ENCODE results near the gene OR10X1.

Gene OR10X1

DNA sequence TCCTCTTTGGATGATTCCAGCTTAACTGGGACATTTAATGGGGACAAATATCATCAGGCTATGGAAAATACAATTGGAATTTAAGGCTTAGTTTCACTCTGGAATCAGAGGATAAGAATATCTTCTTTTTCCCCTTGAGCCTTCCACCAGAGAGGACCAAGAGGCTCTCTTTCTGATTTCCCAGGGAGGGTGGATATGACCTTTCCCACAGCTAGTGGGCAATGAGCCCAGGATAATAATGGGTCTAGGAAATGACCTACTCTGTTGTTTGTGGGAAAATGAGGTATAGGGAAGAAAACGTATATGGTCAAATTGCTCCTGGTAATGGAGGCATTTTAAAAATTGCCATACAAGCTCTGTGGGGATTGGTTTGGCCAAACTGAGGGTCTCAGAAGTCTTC, 27.4 kb downstream of the OR10X1 start:
- peaks cover 4% of the 10 kb centered on the region for H3K9me3 ChIP-seq (ENCODE audit: insufficient read depth, low read length, severe bottlenecking)
- DNase-seq (no peak), ATAC-seq (ENCODE audit: insufficient read depth, low read depth) (no peak)
- no peaks in the 10 kb centered on the region for H3K79me2 ChIP-seq (ENCODE audit: insufficient read depth, low read length)
- no peaks in the 10 kb centered on the region for H3K4me1 ChIP-seq (ENCODE audit: insufficient read depth, low read length)
- no peaks in the 10 kb centered on the region for H4K20me1 ChIP-seq (ENCODE audit: insufficient read depth, low read length)
- no peaks in the 10 kb centered on the region for H3K36me3 ChIP-seq (ENCODE audit: insufficient read depth, low read length)
- TF ChIP-seq CTCF (IDR thresholded peaks at IDR 0.05; ENCODE audit: borderline replicate concordance, extremely low read depth, low read length, poor library complexity, severe bottlenecking) (no peak), EZH2 (IDR thresholded peaks at IDR 0.05; ENCODE audit: borderline replicate concordance, low read depth, low read length, severe bottlenecking) (no peak)
- H3K27me3 ChIP-seq (ENCODE audit: insufficient read depth, low read length, poor library complexity) = peaks cover 9% of the 10 kb centered on the region
- no peak overlapping the region for H3K27ac ChIP-seq (ENCODE audit: low read length)
- H3K4me3 ChIP-seq (ENCODE audit: low read depth in 1 of 2, low read length in 2 of 2) = no peak overlapping the region
- H2AFZ ChIP-seq (ENCODE audit: low read depth, low read length) = no peak overlapping the region
- H3K4me2 ChIP-seq (ENCODE audit: insufficient read depth, low read length) = no peak overlapping the region
- H3K9ac ChIP-seq (ENCODE audit: low read depth, low read length) = no peak overlapping the region

DNA sequence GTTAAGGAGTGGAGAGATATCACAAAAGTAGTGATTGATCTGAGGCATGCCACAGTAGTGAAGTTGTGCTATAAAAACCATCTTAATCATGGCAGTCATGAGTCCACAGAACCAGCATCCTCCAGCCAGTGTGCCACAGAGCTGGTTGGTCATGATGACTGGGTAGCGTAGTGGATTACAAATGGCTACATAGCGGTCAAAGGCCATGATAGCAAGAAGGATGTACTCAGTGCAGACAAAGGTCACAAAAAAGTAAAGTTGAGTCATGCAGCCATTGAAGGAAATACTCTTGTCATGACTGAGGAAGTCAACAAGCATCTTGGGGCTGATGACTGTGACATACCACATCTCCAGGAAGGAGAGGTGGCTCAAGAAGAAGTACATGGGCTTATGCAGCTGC, 32.2 kb downstream of the OR10X1 start:
- Histone ChIP-seq H3K4me2 (ENCODE audit: insufficient read depth, low read length) (no peak overlapping the region), H2AFZ (ENCODE audit: low read depth, low read length) (no peak overlapping the region), H3K4me1 (ENCODE audit: insufficient read depth, low read length) (no peaks in the 10 kb centered on the region), H3K27me3 (ENCODE audit: insufficient read depth, low read length, poor library complexity) (peaks cover 4% of the 10 kb centered on the region), H3K36me3 (ENCODE audit: insufficient read depth, low read length) (no peaks in the 10 kb centered on the region), H3K27ac (ENCODE audit: low read length) (no peak overlapping the region), H3K79me2 (ENCODE audit: insufficient read depth, low read length) (no peaks in the 10 kb centered on the region), H3K9ac (ENCODE audit: low read depth, low read length) (no peak overlapping the region), H4K20me1 (ENCODE audit: insufficient read depth, low read length) (no peaks in the 10 kb centered on the region), H3K9me3 (ENCODE audit: insufficient read depth, low read length, severe bottlenecking) (peaks cover 4% of the 10 kb centered on the region), H3K4me3 (ENCODE audit: low read depth in 1 of 2, low read length in 2 of 2) (no peak overlapping the region)
- ATAC-seq (ENCODE audit: insufficient read depth, low read depth) (no peak), DNase-seq (no peak)
- no peak for TF ChIP-seq CTCF (IDR thresholded peaks at IDR 0.05; ENCODE audit: borderline replicate concordance, extremely low read depth, low read length, poor library complexity, severe bottlenecking)
- no peak for TF ChIP-seq EZH2 (IDR thresholded peaks at IDR 0.05; ENCODE audit: borderline replicate concordance, low read depth, low read length, severe bottlenecking)

DNA sequence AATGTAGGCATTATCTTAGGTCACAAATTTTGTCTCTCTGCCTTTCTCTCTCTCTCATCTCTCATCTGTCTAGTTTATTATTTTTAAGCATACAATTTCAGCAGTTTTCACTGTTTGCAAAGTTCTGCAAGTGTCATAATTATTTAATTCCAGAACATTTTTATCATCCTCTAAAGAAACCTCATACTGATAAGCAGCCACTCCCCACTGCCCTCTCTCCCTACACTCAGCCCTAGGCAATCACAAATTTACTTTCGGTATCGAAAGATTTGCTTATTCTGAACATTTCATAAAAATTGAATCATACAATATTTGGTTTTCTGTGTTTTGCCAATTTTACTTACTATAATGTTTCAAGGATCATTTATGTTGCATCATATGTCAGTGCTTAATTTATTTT, 42.1 kb downstream of the OR10X1 start:
- no peak overlapping the region for H2AFZ ChIP-seq (ENCODE audit: low read depth, low read length)
- no peaks in the 10 kb centered on the region for H3K4me1 ChIP-seq (ENCODE audit: insufficient read depth, low read length)
- no peak overlapping the region for H3K27ac ChIP-seq (ENCODE audit: low read length)
- H3K4me2 ChIP-seq (ENCODE audit: insufficient read depth, low read length) = no peak overlapping the region
- no peak for TF ChIP-seq CTCF (IDR thresholded peaks at IDR 0.05; ENCODE audit: borderline replicate concordance, extremely low read depth, low read length, poor library complexity, severe bottlenecking)
- no peak for TF ChIP-seq EZH2 (IDR thresholded peaks at IDR 0.05; ENCODE audit: borderline replicate concordance, low read depth, low read length, severe bottlenecking)
- H3K27me3 ChIP-seq (ENCODE audit: insufficient read depth, low read length, poor library complexity) = peaks cover 6% of the 10 kb centered on the region
- no peaks in the 10 kb centered on the region for H4K20me1 ChIP-seq (ENCODE audit: insufficient read depth, low read length)
- DNase-seq = no peak
- ATAC-seq (ENCODE audit: insufficient read depth, low read depth) = no peak
- H3K9me3 ChIP-seq (ENCODE audit: insufficient read depth, low read length, severe bottlenecking) = no peaks in the 10 kb centered on the region
- no peaks in the 10 kb centered on the region for H3K36me3 ChIP-seq (ENCODE audit: insufficient read depth, low read length)
- no peak overlapping the region for H3K4me3 ChIP-seq (ENCODE audit: low read depth in 1 of 2, low read length in 2 of 2)
- no peaks in the 10 kb centered on the region for H3K79me2 ChIP-seq (ENCODE audit: insufficient read depth, low read length)
- no peak overlapping the region for H3K9ac ChIP-seq (ENCODE audit: low read depth, low read length)

- TF ChIP-seq CTCF (IDR thresholded peaks at IDR 0.05; ENCODE audit: borderline replicate concordance, extremely low read depth, low read length, poor library complexity, severe bottlenecking) (no peak), EZH2 (IDR thresholded peaks at IDR 0.05; ENCODE audit: borderline replicate concordance, low read depth, low read length, severe bottlenecking) (no peak)
- ATAC-seq (ENCODE audit: insufficient read depth, low read depth) (no peak), DNase-seq (no peak)
- Histone ChIP-seq H3K79me2 (ENCODE audit: insufficient read depth, low read length) (no peaks in the 10 kb centered on the region), H3K9me3 (ENCODE audit: insufficient read depth, low read length, severe bottlenecking) (no peaks in the 10 kb centered on the region), H3K4me3 (ENCODE audit: low read depth in 1 of 2, low read length in 2 of 2) (no peak overlapping the region), H4K20me1 (ENCODE audit: insufficient read depth, low read length) (no peaks in the 10 kb centered on the region), H2AFZ (ENCODE audit: low read depth, low read length) (no peak overlapping the region), H3K27ac (ENCODE audit: low read length) (no peak overlapping the region), H3K4me1 (ENCODE audit: insufficient read depth, low read length) (no peaks in the 10 kb centered on the region), H3K27me3 (ENCODE audit: insufficient read depth, low read length, poor library complexity) (peaks cover 6% of the 10 kb centered on the region), H3K9ac (ENCODE audit: low read depth, low read length) (no peak overlapping the region), H3K36me3 (ENCODE audit: insufficient read depth, low read length) (no peaks in the 10 kb centered on the region), H3K4me2 (ENCODE audit: insufficient read depth, low read length) (no peak overlapping the region)
Observed at GRCh38 chr1:158534496-158534895, 45.2 kb downstream of the OR10X1 start.
